ENCODE results near the gene RPL3. TPM values are rescaled to one million over a fixed set of nuclear protein-coding genes. Genes with fewer than 3 reads are reported as not detected.

Gene RPL3
- total and polyA plus RNA-seq, 2 of the 4 experiments (the other 2 are of a cell fraction), result 2,871 to 3,312 TPM

DNA sequence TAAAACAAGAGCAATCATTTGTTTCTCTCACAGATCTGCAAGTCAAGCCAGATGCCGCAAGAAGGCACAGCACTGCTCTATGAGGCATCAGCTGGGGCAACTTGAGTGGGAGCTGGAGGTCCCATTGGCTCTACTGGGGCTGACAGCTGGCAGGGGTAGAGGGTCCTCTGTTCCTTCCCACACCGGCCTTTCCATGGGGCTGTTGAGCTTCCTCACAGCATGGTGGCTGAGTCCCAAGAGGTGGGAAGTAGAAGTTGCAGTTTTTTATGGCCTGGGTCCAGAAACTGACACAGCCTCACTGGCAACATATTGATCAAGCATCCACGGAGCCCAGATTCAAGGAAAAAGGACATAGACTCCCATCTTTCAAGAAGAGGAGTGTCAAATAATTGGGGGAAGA is 34.4 kb downstream of the RPL3 start:
- POLR2A ChIA-PET (ENCODE audit: unreplicated experiment), result no interaction called here
- WGBS, 2 experiments (ENCODE audit: extremely low coverage in 2 of 2, insufficient read length in 1 of 2), result no CpG with 5 or more reads among the region's 3 CpGs
- Histone ChIP-seq H3K9me1 (ENCODE audit: insufficient read depth, low read length) (peaks cover 13% of the 10 kb centered on the region), H3K4me3 (ENCODE audit: insufficient read depth, low read depth, low read length) (no peak overlapping the region), H3K27me3 (ENCODE audit: control insufficient read depth, insufficient read depth, low read length) (no peaks in the 10 kb centered on the region; the same call in 1 of the 2 replicates), H2BK5ac (ENCODE audit: low read depth, low read length, poor library complexity, severe bottlenecking) (no peak overlapping the region), H3K9ac (ENCODE audit: low read depth, low read length) (no peak overlapping the region), H4K5ac (ENCODE audit: low read depth, low read length) (no peak overlapping the region), H2AFZ (replicated peaks; ENCODE audit: low read length, poor library complexity) (no peak overlapping the region), H2BK120ac (ENCODE audit: low read depth, low read length) (no peak overlapping the region), H3K27ac (ENCODE audit: insufficient read depth, low read length) (no peak overlapping the region), H4K20me1 (ENCODE audit: insufficient read depth, low read length) (no peaks in the 10 kb centered on the region), H3K14ac (replicated peaks; ENCODE audit: low read depth, low read length) (no peak overlapping the region), H3K4me2 (ENCODE audit: low read depth, low read length) (no peak overlapping the region), H3K36me3 (ENCODE audit: control insufficient read depth, insufficient read depth, low read length) (no peaks in the 10 kb centered on the region), H3K23ac (ENCODE audit: low read depth, low read length) (no peak overlapping the region), H2BK15ac (ENCODE audit: low read depth, low read length) (peak overlapping the region; percentile 76; the same call in 1 of the 3 replicates), H3K9me3 (ENCODE audit: control insufficient read depth, insufficient read depth, low read length) (peaks cover 8% of the 10 kb centered on the region), H3K56ac (ENCODE audit: extremely low read depth, insufficient read depth, low read length) (no peak overlapping the region), H2AK5ac (ENCODE audit: low read depth, low read length) (0 out of 2 replicates have a peak overlapping the region, but pooled peaks have one; percentile 56), H2AK9ac (replicated peaks; ENCODE audit: low read depth, low read length, poor library complexity) (no peak overlapping the region), H2BK20ac (ENCODE audit: low read depth, low read length) (no peak overlapping the region), H3K79me1 (ENCODE audit: low read depth in 1 of 2, low read length in 2 of 2) (no peaks in the 10 kb centered on the region), H4K91ac (ENCODE audit: insufficient read depth, low read depth, low read length) (no peak overlapping the region; the same call in 1 of the 2 replicates), H4K8ac (ENCODE audit: low read depth in 2 of 2, low read length in 2 of 2) (no peak overlapping the region), H3K18ac (ENCODE audit: low read depth, low read length) (no peak overlapping the region), H3K4me1 (ENCODE audit: control insufficient read depth, insufficient read depth, low read length) (peaks cover 16% of the 10 kb centered on the region), H3K4ac (ENCODE audit: low read depth, low read length) (peak overlapping the region; percentile 95; the same call in 1 of the 2 replicates)
- DNase-seq (no peak), ATAC-seq (ENCODE audit: low read depth) (no peak)
- CTCF ChIA-PET, result no interaction called here
- in situ Hi-C loops (cut with MboI; ENCODE audit: low sequenced_read_pairs) (no loop called here), intact Hi-C loops (cut with micrococcal nuclease) (no loop called here), dilution Hi-C loops (cut with HindIII; ENCODE audit: low sequenced_read_pairs, unreplicated experiment) (no loop called here)
- no TSS peak for BruUV-seq (replicated peaks)
- TF ChIP-seq MAZ (IDR thresholded peaks at IDR 0.05; ENCODE audit: borderline replicate concordance, low read depth, low read length) (no peak), MAFK (IDR thresholded peaks at IDR 0.05; ENCODE audit: low read depth, low read length) (no peak), BHLHE40 (IDR thresholded peaks at IDR 0.05; ENCODE audit: low read depth, low read length) (no peak), MXI1 (IDR thresholded peaks at IDR 0.05; ENCODE audit: borderline replicate concordance, low read depth, low read length) (no peak), CHD1 (IDR thresholded peaks at IDR 0.05; ENCODE audit: low read depth, low read length) (no peak), NFE2L2 (IDR thresholded peaks at IDR 0.05; ENCODE audit: low read depth, low read length) (no peak), CEBPB (IDR thresholded peaks at IDR 0.05; ENCODE audit: low read depth, low read length) (no peak), FOS (IDR thresholded peaks at IDR 0.05; ENCODE audit: low read depth, low read length) (no peak), SMC3 (IDR thresholded peaks at IDR 0.05; ENCODE audit: low read depth, low read length) (no peak), RCOR1 (IDR thresholded peaks at IDR 0.05; ENCODE audit: insufficient replicate concordance, low read length) (no peak), RAD21 (IDR thresholded peaks at IDR 0.05; ENCODE audit: low read length) (no peak), POLR2A (IDR thresholded peaks at IDR 0.05; ENCODE audit: low read depth, low read length) (no peak), RFX5 (IDR thresholded peaks at IDR 0.05; ENCODE audit: low read depth, low read length) (no peak)
- TF ChIP-seq, protein P1, sequence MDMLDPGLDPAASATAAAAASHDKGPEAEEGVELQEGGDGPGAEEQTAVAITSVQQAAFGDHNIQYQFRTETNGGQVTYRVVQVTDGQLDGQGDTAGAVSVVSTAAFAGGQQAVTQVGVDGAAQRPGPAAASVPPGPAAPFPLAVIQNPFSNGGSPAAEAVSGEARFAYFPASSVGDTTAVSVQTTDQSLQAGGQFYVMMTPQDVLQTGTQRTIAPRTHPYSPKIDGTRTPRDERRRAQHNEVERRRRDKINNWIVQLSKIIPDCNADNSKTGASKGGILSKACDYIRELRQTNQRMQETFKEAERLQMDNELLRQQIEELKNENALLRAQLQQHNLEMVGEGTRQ (IDR thresholded peaks at IDR 0.05; ENCODE audit: low read depth, low read length), result no peak
- TF ChIP-seq, protein P2, sequence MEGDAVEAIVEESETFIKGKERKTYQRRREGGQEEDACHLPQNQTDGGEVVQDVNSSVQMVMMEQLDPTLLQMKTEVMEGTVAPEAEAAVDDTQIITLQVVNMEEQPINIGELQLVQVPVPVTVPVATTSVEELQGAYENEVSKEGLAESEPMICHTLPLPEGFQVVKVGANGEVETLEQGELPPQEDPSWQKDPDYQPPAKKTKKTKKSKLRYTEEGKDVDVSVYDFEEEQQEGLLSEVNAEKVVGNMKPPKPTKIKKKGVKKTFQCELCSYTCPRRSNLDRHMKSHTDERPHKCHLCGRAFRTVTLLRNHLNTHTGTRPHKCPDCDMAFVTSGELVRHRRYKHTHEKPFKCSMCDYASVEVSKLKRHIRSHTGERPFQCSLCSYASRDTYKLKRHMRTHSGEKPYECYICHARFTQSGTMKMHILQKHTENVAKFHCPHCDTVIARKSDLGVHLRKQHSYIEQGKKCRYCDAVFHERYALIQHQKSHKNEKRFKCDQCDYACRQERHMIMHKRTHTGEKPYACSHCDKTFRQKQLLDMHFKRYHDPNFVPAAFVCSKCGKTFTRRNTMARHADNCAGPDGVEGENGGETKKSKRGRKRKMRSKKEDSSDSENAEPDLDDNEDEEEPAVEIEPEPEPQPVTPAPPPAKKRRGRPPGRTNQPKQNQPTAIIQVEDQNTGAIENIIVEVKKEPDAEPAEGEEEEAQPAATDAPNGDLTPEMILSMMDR (conservative IDR thresholded peaks at IDR 0.05; ENCODE audit: low read depth, low read length), result no peak

Data from IMR-90 (cell line).